ENCODE data around the gene CYSTM1. TPM values are rescaled to one million over a fixed set of nuclear protein-coding genes. Genes with fewer than 3 reads are reported as not detected.

The CYSTM1 gene
- total and polyA plus RNA-seq, 2 of the 8 experiments (the other 6 are each of a cell fraction or from before 2014, with no cell fraction given) = 25.0 to 47.8 TPM

GRCh38 chr5:140140435-140140834 lies 34.6 kb upstream of the CYSTM1 start:
- Histone ChIP-seq H2BK20ac (ENCODE audit: low read length) (no peak overlapping the region), H3K4me1 (replicated peaks in 1 of 4; ENCODE audit: control insufficient read depth in 3 of 4, insufficient read depth in 4 of 4, low read length in 3 of 4) (0 out of 7 replicates have a peak, but pooled peaks cover 0 to under 1% (median 0%) of the 10 kb centered on the region in 4 experiments), H2BK120ac (replicated peaks; ENCODE audit: low read depth, low read length) (no peak overlapping the region), H4K91ac (replicated peaks; ENCODE audit: insufficient read length, low read length) (no peak overlapping the region), H4K5ac (ENCODE audit: insufficient read length, low read depth, low read length) (no peak overlapping the region), H2BK5ac (ENCODE audit: low read depth, low read length) (no peak overlapping the region), H3K36me3 (ENCODE audit: control insufficient read depth in 2 of 4, insufficient read depth in 4 of 4, low read length in 3 of 4) (no peaks in the 10 kb centered on the region), H3K4me3 (ENCODE audit: extremely low read depth in 1 of 4, insufficient read depth in 2 of 4, low read depth in 3 of 4, low read length in 4 of 4) (no peak overlapping the region), H4K20me1 (replicated peaks in 1 of 2; ENCODE audit: control insufficient read depth in 1 of 2, insufficient read depth in 2 of 2, low read length in 2 of 2) (peaks cover 0 to 7% of the 10 kb centered on the region in 2 experiments), H3K9ac (replicated peaks in 1 of 4; ENCODE audit: extremely low read depth in 1 of 4, low read depth in 3 of 4, low read length in 3 of 4) (no peak overlapping the region), H3K27ac (ENCODE audit: low read depth, low read length) (no peak overlapping the region), H3K79me1 (ENCODE audit: low read depth, low read length) (no peaks in the 10 kb centered on the region), H3K56ac (replicated peaks; ENCODE audit: insufficient read length, low read depth, low read length) (no peak overlapping the region), H3K23me2 (ENCODE audit: low read depth, low read length) (no peaks in the 10 kb centered on the region), H3K4ac (replicated peaks; ENCODE audit: insufficient read length, low read depth, low read length) (no peak overlapping the region), H2BK15ac (ENCODE audit: low read length) (no peak overlapping the region), H3K14ac (ENCODE audit: insufficient read length) (no peak overlapping the region), H3K9me3 (ENCODE audit: insufficient read depth in 2 of 2, low read depth in 1 of 2, low read length in 1 of 2) (no peaks in the 10 kb centered on the region), H3K18ac (ENCODE audit: extremely low read depth, low read length) (no peak overlapping the region), H3K23ac (ENCODE audit: insufficient read length) (no peak overlapping the region), H2BK12ac (ENCODE audit: low read depth, low read length) (no peak overlapping the region), H3K4me2 (ENCODE audit: insufficient read depth in 1 of 2, low read depth in 2 of 2, low read length in 2 of 2) (no peak overlapping the region), H3K27me3 (replicated peaks in 1 of 4; ENCODE audit: control insufficient read depth in 3 of 4, extremely low read depth in 1 of 4, insufficient read depth in 3 of 4, low read length in 3 of 4) (peaks cover 6 to 13% (median 8%) of the 10 kb centered on the region in 4 experiments), H2AK5ac (ENCODE audit: low read depth, low read length) (no peak overlapping the region), H4K8ac (ENCODE audit: extremely low read depth, insufficient read depth, low read length) (no peak overlapping the region), H2AFZ (ENCODE audit: low read length) (no peak overlapping the region), H3K79me2 (ENCODE audit: control insufficient read depth in 1 of 2, insufficient read depth in 2 of 2, low read length in 2 of 2) (no peaks in the 10 kb centered on the region)
- FAIRE-seq = no peak
- ChIA-PET CTCF (ENCODE audit: partially characterized antibody) (interaction anchor here (0.6 to 9.9 kb wide), 4 partner anchors 5 to 29 kb away, joined by 3 to 105 read pairs (median 55); no protein-coding TSS in a partner anchor), POLR2A (ENCODE audit: partially characterized antibody) (interaction anchor here (0.6 to 2.0 kb wide), 2 partner anchors 8 to 700 kb away, joined by 3 to 4 read pairs; no protein-coding TSS in a partner anchor)
- TF ChIP-seq RAD21 (IDR thresholded peaks at IDR 0.05 in 1 of 2, conservative IDR thresholded peaks at IDR 0.05 in 1 of 2; ENCODE audit: low read depth in 2 of 2, low read length in 2 of 2) = no peak
- peak in 1 of 2 experiments; percentile 26 for DNase-seq (ENCODE audit: low read depth in 1 of 2, low spot score in 2 of 2)
- 89% methylated on average over 3 of the region's 3 CpGs; no CpG with 5 or more reads in 1 of the 2 experiments for WGBS, 2 experiments (ENCODE audit: extremely low coverage in 1 of 2, insufficient coverage in 1 of 2, insufficient read length in 1 of 2, insufficient replicate concordance in 2 of 2, low coverage in 1 of 2, low lambda C conversion rate in 2 of 2, missing lambda C conversion rate in 1 of 2)

Measured in H1 (cell line).